Kidney epithelial cell (primary cell): ENCODE measurements around the gene RAB14. TPM values are rescaled to one million over a fixed set of nuclear protein-coding genes. Genes with fewer than 3 reads are reported as not detected.

ENCODE experiments used
- DNase-seq: peaks from one replicate; pipeline ENCODE4 v3.0.0-alpha.2; 2010; ENCODE audit warnings: low read depth
- H3K27me3 ChIP-seq: 2 replicates; pipeline ENCODE4 v1.6.0; 2011; ENCODE audit warnings: low read length; ENCODE audit not compliant: control insufficient read depth, insufficient read depth
- H3K36me3 ChIP-seq: 2 replicates; pipeline ENCODE4 v1.5.1; 2011; ENCODE audit warnings: low read length; ENCODE audit not compliant: control insufficient read depth, insufficient read depth
- H3K4me3 ChIP-seq: 2 replicates; pipeline ENCODE4 v1.5.1; 2011; ENCODE audit warnings: low read depth, mild to moderate bottlenecking, control low read depth, low read length
- CTCF ChIP-seq: IDR thresholded peaks from 2 replicates; pipeline ENCODE4 v1.5.1; 2011; ENCODE audit warnings: mild to moderate bottlenecking, moderate library complexity, low read length, control low read depth, inconsistent platforms; ENCODE audit not compliant: insufficient read depth, poor library complexity, severe bottlenecking
- total RNA-seq: library from RNA; depleted of rRNA; stranded (reverse); fragments of >200 nt; gene quantifications from 2 replicates; pipeline ENCODE4 v1.2.3, GENCODE V29; 2015

The RAB14 gene
- total RNA-seq, result 38.1 and 42.4 TPM in 2 replicates

GRCh38 chr9:121201738-121202533 lies at the start of gene RAB14:
Gene RAB14 (minus strand): TSS chr9:121201869. CDS start chr9:121193412, 8,457 bp downstream.
- peak; percentile 64 for TF ChIP-seq CTCF
- peak; percentile 87 for DNase-seq
- no peaks in the 10 kb centered on the region for H3K36me3 ChIP-seq
- H3K27me3 ChIP-seq, result no peaks in the 10 kb centered on the region
- peak within 1 kb of the TSS; percentile 91 for H3K4me3 ChIP-seq

GRCh38 chr9:121249563-121249962 lies 47.9 kb upstream of the RAB14 start:
- TF ChIP-seq CTCF, result no peak
- Histone ChIP-seq H3K27me3 (no peaks in the 10 kb centered on the region), H3K4me3 (no peak overlapping the region), H3K36me3 (no peaks in the 10 kb centered on the region)
- no peak for DNase-seq

- Histone ChIP-seq H3K27me3 (no peaks in the 10 kb centered on the region), H3K4me3 (no peak overlapping the region), H3K36me3 (no peaks in the 10 kb centered on the region)
- no peak for DNase-seq
- no peak for TF ChIP-seq CTCF
Observed at GRCh38 chr9:121246821-121247561, 45.3 kb upstream of the RAB14 start.

GRCh38 chr9:121242959-121243346 lies 41.3 kb upstream of the RAB14 start:
- H3K27me3 ChIP-seq, result no peaks in the 10 kb centered on the region
- no peak overlapping the region for H3K4me3 ChIP-seq
- no peaks in the 10 kb centered on the region for H3K36me3 ChIP-seq
- DNase-seq, result no peak
- TF ChIP-seq CTCF, result no peak

GRCh38 chr9:121242219-121242958 lies 40.7 kb upstream of the RAB14 start:
- TF ChIP-seq CTCF, result no peak
- Histone ChIP-seq H3K4me3 (no peak overlapping the region), H3K36me3 (no peaks in the 10 kb centered on the region), H3K27me3 (no peaks in the 10 kb centered on the region)
- DNase-seq, result no peak
